Measurements from ENCODE around the gene HYAL3.
A peak's percentile ranks its signal among the peaks of the same experiment; 100 is the strongest.

Gene HYAL3

GRCh38 chr3:50260027-50260941 lies 38.9 kb downstream of the HYAL3 start:
- Histone ChIP-seq H3K4me3 (IDR thresholded peaks at IDR 0.05; ENCODE audit: insufficient read depth, low read depth, low read length) (no peak overlapping the region), H4K20me1 (ENCODE audit: insufficient read depth) (no peaks in the 10 kb centered on the region), H3K4me1 (ENCODE audit: low read depth, poor library complexity, severe bottlenecking) (peaks cover 6% of the 10 kb centered on the region), H3K4me2 (peak overlapping the region; percentile 73), H3K27me3 (ENCODE audit: insufficient read depth, low read depth) (no peaks in the 10 kb centered on the region), H3K79me2 (ENCODE audit: insufficient read depth, low read depth) (no peaks in the 10 kb centered on the region), H3K36me3 (ENCODE audit: insufficient read depth) (no peaks in the 10 kb centered on the region), H2AFZ (ENCODE audit: low read depth) (peak overlapping the region; percentile 47), H3K27ac (no peak overlapping the region), H3K9ac (peak overlapping the region; percentile 79)
- peak; percentile 72 for TF ChIP-seq CTCF (conservative IDR thresholded peaks at IDR 0.05; ENCODE audit: low read depth, low read length)

GRCh38 chr3:50259432-50260026 lies 39.7 kb downstream of the HYAL3 start:
- TF ChIP-seq CTCF (conservative IDR thresholded peaks at IDR 0.05; ENCODE audit: low read depth, low read length) = no peak
- H3K36me3 ChIP-seq (ENCODE audit: insufficient read depth) = no peaks in the 10 kb centered on the region
- H2AFZ ChIP-seq (ENCODE audit: low read depth) = no peak overlapping the region
- no peaks in the 10 kb centered on the region for H4K20me1 ChIP-seq (ENCODE audit: insufficient read depth)
- H3K4me3 ChIP-seq (IDR thresholded peaks at IDR 0.05; ENCODE audit: insufficient read depth, low read depth, low read length) = no peak overlapping the region
- H3K9ac ChIP-seq = no peak overlapping the region
- no peak overlapping the region for H3K27ac ChIP-seq
- H3K4me2 ChIP-seq = no peak overlapping the region
- H3K27me3 ChIP-seq (ENCODE audit: insufficient read depth, low read depth) = no peaks in the 10 kb centered on the region
- no peaks in the 10 kb centered on the region for H3K79me2 ChIP-seq (ENCODE audit: insufficient read depth, low read depth)
- H3K4me1 ChIP-seq (ENCODE audit: low read depth, poor library complexity, severe bottlenecking) = peaks cover 6% of the 10 kb centered on the region

- Histone ChIP-seq H3K9ac (no peak overlapping the region), H4K20me1 (ENCODE audit: insufficient read depth) (no peaks in the 10 kb centered on the region), H3K27ac (no peak overlapping the region), H3K4me2 (no peak overlapping the region), H2AFZ (ENCODE audit: low read depth) (no peak overlapping the region), H3K36me3 (ENCODE audit: insufficient read depth) (no peaks in the 10 kb centered on the region), H3K79me2 (ENCODE audit: insufficient read depth, low read depth) (no peaks in the 10 kb centered on the region), H3K4me3 (IDR thresholded peaks at IDR 0.05; ENCODE audit: insufficient read depth, low read depth, low read length) (no peak overlapping the region), H3K4me1 (ENCODE audit: low read depth, poor library complexity, severe bottlenecking) (peaks cover 6% of the 10 kb centered on the region), H3K27me3 (ENCODE audit: insufficient read depth, low read depth) (no peaks in the 10 kb centered on the region)
- no peak for TF ChIP-seq CTCF (conservative IDR thresholded peaks at IDR 0.05; ENCODE audit: low read depth, low read length)
These were observed 40.2 kb downstream of the HYAL3 start for GRCh38 chr3:50258979-50259378.

GRCh38 chr3:50258029-50258680 lies 41.0 kb downstream of the HYAL3 start:
- TF ChIP-seq CTCF (conservative IDR thresholded peaks at IDR 0.05; ENCODE audit: low read depth, low read length) = no peak
- Histone ChIP-seq H4K20me1 (ENCODE audit: insufficient read depth) (no peaks in the 10 kb centered on the region), H3K9ac (no peak overlapping the region), H3K27me3 (ENCODE audit: insufficient read depth, low read depth) (no peaks in the 10 kb centered on the region), H3K79me2 (ENCODE audit: insufficient read depth, low read depth) (no peaks in the 10 kb centered on the region), H3K4me2 (no peak overlapping the region), H3K4me3 (IDR thresholded peaks at IDR 0.05; ENCODE audit: insufficient read depth, low read depth, low read length) (no peak overlapping the region), H2AFZ (ENCODE audit: low read depth) (no peak overlapping the region), H3K4me1 (ENCODE audit: low read depth, poor library complexity, severe bottlenecking) (peaks cover 6% of the 10 kb centered on the region), H3K36me3 (ENCODE audit: insufficient read depth) (no peaks in the 10 kb centered on the region), H3K27ac (no peak overlapping the region)

Measured in KMS-11 (cell line).